Endothelial cell of umbilical vein (primary cell): ENCODE measurements around the gene TPM4.

Experiments
- CTCF ChIP-seq, 2 donors: IDR thresholded peaks; 1 replicate in 1 of 2; 2 replicates in 1 of 2; pipeline ENCODE4 v1.5.1; 2011; ENCODE audit warnings: low read length in 2 of 2, mild to moderate bottlenecking in 2 of 2, moderate library complexity in 2 of 2, control low read depth in 1 of 2, inconsistent platforms in 1 of 2, low read depth in 1 of 2; ENCODE audit not compliant: insufficient read depth in 1 of 2; ENCODE audit errors: extremely low read depth in 1 of 2
- EZH2 ChIP-seq: IDR thresholded peaks from 2 replicates; pipeline ENCODE4 v1.6.1; 2012; ENCODE audit warnings: borderline replicate concordance, low read depth, mild to moderate bottlenecking, moderate library complexity, low read length, inconsistent platforms; ENCODE audit not compliant: severe bottlenecking
- MYC ChIP-seq: IDR thresholded peaks from one replicate; pipeline ENCODE4 v1.6.1; 2011; ENCODE audit warnings: mild to moderate bottlenecking, low read depth, low read length

GRCh38 chr19:16042533-16043085 lies 33.7 kb upstream of the TPM4 start:
- TF ChIP-seq EZH2 (no peak), MYC (no peak), CTCF (IDR thresholded peaks at IDR 0.05; ENCODE audit: extremely low read depth in 1 of 2, insufficient read depth in 1 of 2, low read depth in 1 of 2, low read length in 2 of 2) (no peak)
